Measurements from ENCODE around the gene PPP1R37.

PPP1R37 gene

DNA sequence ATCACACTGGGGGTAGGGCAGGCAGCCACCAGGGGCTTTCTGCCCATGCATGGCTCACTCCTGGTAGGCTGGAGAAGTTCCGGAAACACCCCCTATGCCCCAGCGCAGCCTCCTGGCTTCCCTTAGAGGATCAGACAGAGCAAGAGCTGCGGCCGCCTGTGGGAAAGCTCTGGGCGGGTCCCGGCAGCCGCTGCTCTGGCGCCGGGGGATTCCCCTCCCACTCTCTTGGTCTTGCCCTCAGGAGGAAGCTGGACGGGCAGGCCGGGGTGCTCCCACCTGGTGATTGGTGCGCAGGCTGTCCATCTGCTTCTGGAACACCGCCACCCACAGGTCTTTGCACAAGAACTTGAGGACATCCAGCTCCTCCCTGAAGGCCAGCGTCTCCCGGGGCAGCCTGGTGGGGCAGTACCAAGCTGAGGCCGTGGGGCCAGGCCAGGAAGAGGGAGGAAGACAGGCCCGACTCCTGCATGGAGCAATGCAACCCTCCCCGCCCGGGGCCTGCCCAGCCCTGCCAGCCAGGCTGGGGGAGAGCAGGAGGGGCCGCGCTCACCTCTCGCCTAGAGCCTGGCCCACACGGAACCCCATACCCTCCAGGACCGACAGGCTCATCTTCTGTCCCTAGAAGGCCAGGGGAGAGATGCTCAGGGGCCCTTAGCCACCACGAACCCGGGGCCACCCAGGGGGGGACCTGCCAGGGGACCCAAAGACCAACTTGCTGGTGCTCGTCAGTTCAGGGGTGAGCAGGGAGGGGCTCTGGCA is 71.8 kb downstream of the PPP1R37 start:
- TF ChIP-seq, protein P1, sequence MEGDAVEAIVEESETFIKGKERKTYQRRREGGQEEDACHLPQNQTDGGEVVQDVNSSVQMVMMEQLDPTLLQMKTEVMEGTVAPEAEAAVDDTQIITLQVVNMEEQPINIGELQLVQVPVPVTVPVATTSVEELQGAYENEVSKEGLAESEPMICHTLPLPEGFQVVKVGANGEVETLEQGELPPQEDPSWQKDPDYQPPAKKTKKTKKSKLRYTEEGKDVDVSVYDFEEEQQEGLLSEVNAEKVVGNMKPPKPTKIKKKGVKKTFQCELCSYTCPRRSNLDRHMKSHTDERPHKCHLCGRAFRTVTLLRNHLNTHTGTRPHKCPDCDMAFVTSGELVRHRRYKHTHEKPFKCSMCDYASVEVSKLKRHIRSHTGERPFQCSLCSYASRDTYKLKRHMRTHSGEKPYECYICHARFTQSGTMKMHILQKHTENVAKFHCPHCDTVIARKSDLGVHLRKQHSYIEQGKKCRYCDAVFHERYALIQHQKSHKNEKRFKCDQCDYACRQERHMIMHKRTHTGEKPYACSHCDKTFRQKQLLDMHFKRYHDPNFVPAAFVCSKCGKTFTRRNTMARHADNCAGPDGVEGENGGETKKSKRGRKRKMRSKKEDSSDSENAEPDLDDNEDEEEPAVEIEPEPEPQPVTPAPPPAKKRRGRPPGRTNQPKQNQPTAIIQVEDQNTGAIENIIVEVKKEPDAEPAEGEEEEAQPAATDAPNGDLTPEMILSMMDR (IDR thresholded peaks at IDR 0.05; ENCODE audit: low read depth, low read length, missing control alignments), result no peak
- in situ Hi-C loops (cut with HindIII; ENCODE audit: low sequenced_read_pairs), result no loop called here
- no peak overlapping the region for H3K4me3 ChIP-seq (ENCODE audit: low read depth, low read length)
- DNase-seq (ENCODE audit: low read depth), result no peak

DNA sequence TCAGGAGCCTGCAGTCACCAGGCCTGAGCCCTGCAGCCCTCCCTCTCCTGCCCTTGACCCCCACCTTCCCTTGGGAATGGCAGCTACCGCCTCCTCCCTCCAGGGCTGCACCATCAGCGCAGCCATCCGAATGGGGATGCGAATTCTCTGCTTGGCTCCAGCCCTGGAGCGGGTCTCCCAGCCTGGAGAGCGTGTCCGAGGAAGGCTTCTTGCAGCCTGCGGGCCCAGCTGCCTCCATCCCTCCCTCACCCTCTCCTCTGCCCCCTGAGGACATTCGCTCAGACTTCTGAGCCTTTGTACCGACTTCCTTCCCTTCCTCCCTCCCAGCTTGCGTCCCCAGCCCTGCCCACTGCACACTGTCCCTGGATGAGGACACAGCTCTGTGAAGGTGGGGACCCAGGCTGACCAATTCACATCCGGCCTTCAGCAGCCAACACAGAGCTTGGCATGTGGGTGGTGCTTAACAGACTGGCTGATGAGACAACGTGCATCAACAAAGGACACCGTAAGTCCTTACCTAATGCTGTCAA is 73.8 kb downstream of the PPP1R37 start:
- in situ Hi-C loops (cut with HindIII; ENCODE audit: low sequenced_read_pairs), result no loop called here
- no peak overlapping the region for H3K4me3 ChIP-seq (ENCODE audit: low read depth, low read length)
- DNase-seq (ENCODE audit: low read depth), result no peak
- TF ChIP-seq, protein P1 (IDR thresholded peaks at IDR 0.05; ENCODE audit: low read depth, low read length, missing control alignments), result no peak

DNA sequence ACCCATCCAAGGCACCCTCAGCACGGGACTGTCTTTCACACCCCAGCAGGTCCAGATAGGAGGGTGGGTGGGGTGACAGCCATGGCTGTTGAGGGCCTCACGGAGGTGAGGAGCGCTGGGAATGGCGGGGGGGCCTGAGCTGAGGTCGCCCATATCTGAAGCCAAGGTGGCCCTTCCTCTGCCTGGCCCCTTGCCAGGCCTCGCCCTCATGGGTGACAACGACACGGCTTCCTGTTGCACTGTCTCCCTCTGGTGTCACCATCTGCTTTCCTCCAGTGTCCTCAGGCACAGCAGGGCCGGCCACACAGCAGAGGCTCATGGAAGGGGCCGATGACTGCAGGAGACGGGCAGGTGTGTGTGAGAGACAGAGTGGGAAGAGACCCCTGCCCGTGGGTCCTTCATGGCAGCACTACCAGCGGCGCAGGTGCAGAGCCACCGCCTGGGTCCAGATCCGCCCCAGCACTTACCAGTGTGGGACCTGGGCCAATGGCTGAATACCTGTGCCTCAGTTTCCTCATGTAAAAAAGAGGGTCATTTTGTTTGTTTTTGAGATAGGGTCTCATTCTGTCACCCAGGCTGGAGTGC is 75.9 kb downstream of the PPP1R37 start:
- in situ Hi-C loops (cut with HindIII; ENCODE audit: low sequenced_read_pairs), result no loop called here
- TF ChIP-seq, protein P1 (IDR thresholded peaks at IDR 0.05; ENCODE audit: low read depth, low read length, missing control alignments), result no peak
- DNase-seq (ENCODE audit: low read depth), result no peak
- no peak overlapping the region for H3K4me3 ChIP-seq (ENCODE audit: low read depth, low read length)

DNA sequence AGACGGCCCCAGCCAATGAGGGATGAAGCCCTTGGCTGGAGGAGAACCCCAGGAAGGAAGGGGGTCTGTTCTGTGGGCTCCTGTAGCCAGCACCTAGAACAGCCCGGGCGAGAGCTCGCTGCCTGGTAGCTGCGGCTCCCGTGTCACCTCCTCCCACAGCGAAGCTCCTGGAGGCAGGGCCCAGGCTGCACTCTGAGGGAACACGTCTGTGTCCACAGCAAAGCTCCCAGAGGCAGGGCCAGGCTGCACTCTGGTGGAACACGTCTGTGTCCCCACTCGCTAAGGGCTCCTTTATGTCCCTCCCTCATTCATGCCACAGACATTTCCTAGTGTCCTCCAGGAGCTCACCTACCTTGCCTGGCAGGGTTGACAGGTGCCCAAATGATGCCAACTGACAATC is 76.6 kb downstream of the PPP1R37 start:
- TF ChIP-seq, protein P1 (IDR thresholded peaks at IDR 0.05; ENCODE audit: low read depth, low read length, missing control alignments), result no peak
- no peak for DNase-seq (ENCODE audit: low read depth)
- in situ Hi-C loops (cut with HindIII; ENCODE audit: low sequenced_read_pairs), result no loop called here
- no peak overlapping the region for H3K4me3 ChIP-seq (ENCODE audit: low read depth, low read length)

DNA sequence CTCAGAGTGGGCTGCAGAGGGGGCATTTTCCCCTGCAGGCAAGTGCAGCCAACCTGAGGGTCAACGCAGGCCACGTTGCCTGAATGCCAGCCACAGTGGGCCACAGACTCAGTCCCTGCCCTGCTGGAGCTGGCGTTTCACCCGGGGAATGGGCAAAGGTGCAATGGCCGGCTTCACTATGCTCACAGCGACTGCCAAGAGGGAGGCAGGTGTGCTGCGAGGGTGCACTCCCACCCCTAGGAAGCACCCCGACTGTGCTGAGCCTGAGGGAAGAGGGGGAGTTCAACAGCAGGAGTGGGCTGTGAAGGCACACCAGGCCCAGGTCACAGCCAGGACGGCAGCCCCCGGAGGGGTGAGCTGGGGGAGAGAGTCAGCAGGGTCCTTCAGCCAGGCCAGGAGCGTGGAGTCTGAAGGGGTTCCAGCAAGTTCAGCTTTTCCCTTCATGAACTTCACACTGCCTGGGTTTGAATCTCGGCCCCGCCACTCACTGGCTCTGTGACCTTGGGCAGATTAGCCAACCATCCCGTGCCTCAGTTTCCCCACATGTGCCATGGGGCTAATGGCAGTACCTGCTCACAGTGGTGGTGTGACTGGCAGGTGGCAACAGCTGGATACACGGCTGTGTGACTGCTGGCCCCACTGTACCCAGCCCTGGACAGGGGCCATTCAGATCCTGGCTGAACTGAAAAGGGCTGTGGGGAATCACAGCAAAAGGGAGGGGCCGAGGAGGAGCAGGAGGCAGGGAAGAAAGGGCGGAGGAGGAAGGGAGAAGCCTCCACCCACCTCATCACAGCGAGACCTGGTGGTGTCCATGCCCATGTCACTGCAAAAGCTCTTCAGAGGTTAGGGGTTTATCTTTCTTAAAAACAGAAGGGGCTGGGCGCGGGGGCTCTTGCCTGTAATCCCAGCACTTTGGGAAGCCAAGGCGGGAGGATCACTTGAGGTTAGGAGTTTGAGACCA is 77.4 kb downstream of the PPP1R37 start:
- no peak overlapping the region for H3K4me3 ChIP-seq (ENCODE audit: low read depth, low read length)
- DNase-seq (ENCODE audit: low read depth), result no peak
- TF ChIP-seq, protein P1 (IDR thresholded peaks at IDR 0.05; ENCODE audit: low read depth, low read length, missing control alignments), result no peak
- in situ Hi-C loops (cut with HindIII; ENCODE audit: low sequenced_read_pairs), result no loop called here

DNA sequence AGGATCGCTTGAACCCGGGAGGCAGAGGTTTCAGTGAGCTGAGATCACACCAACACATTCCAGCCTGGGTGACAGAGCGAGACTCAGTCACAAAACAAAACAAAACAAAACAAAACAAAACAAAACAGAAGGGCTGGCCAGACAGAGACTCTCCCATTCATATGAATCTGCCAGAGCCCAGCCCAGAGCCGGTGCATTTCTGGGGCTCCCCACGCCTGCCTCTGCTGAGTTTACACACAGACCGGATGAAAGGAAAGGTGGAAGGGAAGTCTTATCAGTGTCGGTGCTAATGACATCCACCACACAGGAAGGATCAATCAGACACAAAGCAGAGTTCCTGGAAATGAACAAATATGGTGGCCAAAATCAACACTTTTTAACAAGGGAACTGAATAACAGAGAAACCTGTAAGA is 78.2 kb downstream of the PPP1R37 start:
- DNase-seq (ENCODE audit: low read depth), result no peak
- no peak overlapping the region for H3K4me3 ChIP-seq (ENCODE audit: low read depth, low read length)
- in situ Hi-C loops (cut with HindIII; ENCODE audit: low sequenced_read_pairs), result no loop called here
- TF ChIP-seq, protein P1 (IDR thresholded peaks at IDR 0.05; ENCODE audit: low read depth, low read length, missing control alignments), result no peak

Data from astrocyte of the cerebellum (primary cell).